IMR-90 (cell line): ENCODE data around the gene ELMO1. TPM values are rescaled to one million over a fixed set of nuclear protein-coding genes. Genes with fewer than 3 reads are reported as not detected.

Experiments used
- ATAC-seq: fragments of 200-7000 bp; cut with Tn5 transposase; 2 replicates; pipeline ENCODE4 v1.9.1; 2020; ENCODE audit warnings: low read depth, mild to moderate bottlenecking, moderate library complexity
- BruUV-seq: library from RNA; stranded (reverse); fragments of 400-500 nt; replicated peaks from 2 replicates; lab custom pipeline; 2021; lab: Mats Ljungman, UMichigan
- CTCF ChIA-PET: fragments of 300-600 bp; formaldehyde crosslinking; extraction: SDS; loops from one replicate; lab custom pipeline; 2021; ENCODE audit warnings: antibody characterized with exemption; lab: Yijun Ruan, JAX
- POLR2A ChIA-PET: fragments of 300-600 bp; sonication (Branson Sonifier 250); formaldehyde crosslinking; loops from one replicate; lab custom pipeline; 2022; ENCODE audit warnings: antibody characterized with exemption; ENCODE audit not compliant: unreplicated experiment; lab: Charles Lee
- DNase-seq: peaks from one replicate; pipeline ENCODE4 v3.0.0; 2013
- H2AFZ ChIP-seq: replicated peaks from 2 replicates; pipeline ENCODE3; 2013; ENCODE audit warnings: low read length, mild to moderate bottlenecking; ENCODE audit not compliant: poor library complexity
- H2AK5ac ChIP-seq: 2 replicates; pipeline ENCODE4 v1.6.1; 2013; ENCODE audit warnings: low read depth, low read length, inconsistent platforms
- H2AK9ac ChIP-seq: replicated peaks from 2 replicates; pipeline ENCODE3; 2013; ENCODE audit warnings: mild to moderate bottlenecking, low read depth, low read length, moderate library complexity; ENCODE audit not compliant: poor library complexity
- H2BK120ac ChIP-seq: 2 replicates; pipeline ENCODE4 v1.6.1; 2013; ENCODE audit warnings: low read depth, low read length, inconsistent platforms
- H2BK15ac ChIP-seq: 3 replicates; pipeline ENCODE4 v1.6.1; 2013; ENCODE audit warnings: low read depth, low read length, inconsistent platforms
- H2BK20ac ChIP-seq: 2 replicates; pipeline ENCODE4 v1.6.1; 2013; ENCODE audit warnings: low read depth, mild to moderate bottlenecking, inconsistent platforms, low read length, moderate library complexity
- H2BK5ac ChIP-seq: 2 replicates; pipeline ENCODE4 v1.6.1; 2013; ENCODE audit warnings: mild to moderate bottlenecking, low read depth, low read length, inconsistent platforms; ENCODE audit not compliant: poor library complexity, severe bottlenecking
- H3K14ac ChIP-seq: replicated peaks from 2 replicates; pipeline ENCODE4 v1.6.1; 2013; ENCODE audit warnings: low read depth, low read length, inconsistent platforms
- H3K18ac ChIP-seq: 2 replicates; pipeline ENCODE4 v1.6.1; 2013; ENCODE audit warnings: low read depth, low read length, control low read depth
- H3K23ac ChIP-seq: 2 replicates; pipeline ENCODE4 v1.6.1; 2013; ENCODE audit warnings: low read depth, low read length, inconsistent platforms
- H3K27ac ChIP-seq: 2 replicates; pipeline ENCODE4 v1.5.1; 2013; ENCODE audit warnings: mild to moderate bottlenecking, control low read depth, low read length; ENCODE audit not compliant: insufficient read depth
- H3K27me3 ChIP-seq: 2 replicates; pipeline ENCODE4 v1.6.1; 2013; ENCODE audit warnings: low read length; ENCODE audit not compliant: control insufficient read depth, insufficient read depth
- H3K36me3 ChIP-seq: 2 replicates; pipeline ENCODE4 v1.6.1; 2013; ENCODE audit warnings: low read length, mixed read lengths; ENCODE audit not compliant: control insufficient read depth, insufficient read depth
- H3K4ac ChIP-seq: 2 replicates; pipeline ENCODE4 v1.6.1; 2013; ENCODE audit warnings: low read depth, low read length, inconsistent platforms
- H3K4me1 ChIP-seq: 2 replicates; pipeline ENCODE4 v1.6.1; 2013; ENCODE audit warnings: low read length, mixed read lengths; ENCODE audit not compliant: control insufficient read depth, insufficient read depth
- H3K4me2 ChIP-seq: 2 replicates; pipeline ENCODE4 v1.6.1; 2013; ENCODE audit warnings: low read depth, mild to moderate bottlenecking, control low read depth, low read length, moderate library complexity
- H3K4me3 ChIP-seq: 2 replicates; pipeline ENCODE4 v1.5.1; 2013; ENCODE audit warnings: low read depth, mild to moderate bottlenecking, control low read depth, low read length, moderate library complexity; ENCODE audit not compliant: insufficient read depth
- H3K56ac ChIP-seq: 2 replicates; pipeline ENCODE4 v1.6.1; 2013; ENCODE audit warnings: low read length, inconsistent platforms; ENCODE audit not compliant: insufficient read depth; ENCODE audit errors: extremely low read depth
- H3K79me1 ChIP-seq, 2 experiments: 2 replicates each; pipeline ENCODE4 v1.6.1; 2013; ENCODE audit warnings: low read length in 2 of 2, inconsistent platforms in 1 of 2, low read depth in 1 of 2
- H3K9ac ChIP-seq: 2 replicates; pipeline ENCODE4 v1.6.1; 2013; ENCODE audit warnings: low read depth, low read length, control low read depth
- H3K9me1 ChIP-seq: 2 replicates; pipeline ENCODE4 v1.6.1; 2013; ENCODE audit warnings: low read length, inconsistent platforms; ENCODE audit not compliant: insufficient read depth
- H3K9me3 ChIP-seq: 2 replicates; pipeline ENCODE4 v1.6.1; 2013; ENCODE audit warnings: low read length; ENCODE audit not compliant: control insufficient read depth, insufficient read depth
- H4K20me1 ChIP-seq: 2 replicates; pipeline ENCODE4 v1.6.1; 2013; ENCODE audit warnings: low read length, inconsistent platforms; ENCODE audit not compliant: insufficient read depth
- H4K5ac ChIP-seq: 2 replicates; pipeline ENCODE4 v1.6.1; 2013; ENCODE audit warnings: mild to moderate bottlenecking, low read depth, low read length, control low read depth
- H4K8ac ChIP-seq, 2 experiments: 2 replicates each; pipeline ENCODE4 v1.6.1; 2013; ENCODE audit warnings: low read depth in 2 of 2, low read length in 2 of 2, control low read depth in 1 of 2, inconsistent platforms in 1 of 2
- H4K91ac ChIP-seq: 2 replicates; pipeline ENCODE4 v1.6.1; 2013; ENCODE audit warnings: low read depth, low read length, inconsistent platforms; ENCODE audit not compliant: insufficient read depth
- CEBPB ChIP-seq: IDR thresholded peaks from 2 replicates; pipeline ENCODE4 v1.6.1; 2012; ENCODE audit warnings: low read depth, low read length, improper control_type of control experiment
- CHD1 ChIP-seq: IDR thresholded peaks from 2 replicates; pipeline ENCODE4 v1.6.1; 2012; ENCODE audit warnings: low read depth, low read length, improper control_type of control experiment
- FOS ChIP-seq: fragments of 150-350 bp; IDR thresholded peaks from 2 replicates; pipeline ENCODE4 v1.6.1; 2016; ENCODE audit warnings: low read depth, low read length
- MAZ ChIP-seq: IDR thresholded peaks from 2 replicates; pipeline ENCODE4 v1.6.1; 2012; ENCODE audit warnings: low read depth, mild to moderate bottlenecking, low read length, improper control_type of control experiment, moderate library complexity, borderline replicate concordance
- MXI1 ChIP-seq: IDR thresholded peaks from 2 replicates; pipeline ENCODE4 v1.6.1; 2012; ENCODE audit warnings: low read depth, mild to moderate bottlenecking, low read length, moderate library complexity, borderline replicate concordance
- RCOR1 ChIP-seq: IDR thresholded peaks from 2 replicates; pipeline ENCODE4 v1.6.1; 2012; ENCODE audit warnings: mild to moderate bottlenecking, low read length, improper control_type of control experiment; ENCODE audit not compliant: insufficient replicate concordance
- RFX5 ChIP-seq: IDR thresholded peaks from 2 replicates; pipeline ENCODE4 v1.8.0; 2012; ENCODE audit warnings: low read depth, mild to moderate bottlenecking, low read length, moderate library complexity
- WGBS, 2 experiments: methylation state at CpG; one replicate each; pipeline versions ENCODE4 v1.1.5 to v1.1.7; 2013; ENCODE audit warnings: missing lambda C conversion rate in 2 of 2; ENCODE audit not compliant: insufficient read length in 1 of 2; ENCODE audit errors: extremely low coverage in 2 of 2; 5-methylcytosine and 5-hydroxymethylcytosine counted together
- dilution Hi-C: fragments of 300-500 bp; cut with HindIII; formaldehyde crosslinking; loops from one replicate; pipeline ENCODE4 v1.14.3; 2018; ENCODE audit warnings: low sequenced_read_pairs; ENCODE audit not compliant: unreplicated experiment
- in situ Hi-C: fragments of 300-500 bp; cut with MboI; formaldehyde crosslinking; loops from 3 replicates; pipeline ENCODE4 v1.14.3; 2019; ENCODE audit warnings: low sequenced_read_pairs, inconsistent platforms, mixed read lengths
- intact Hi-C: fragments of 100-400 bp; cut with micrococcal nuclease; formaldehyde crosslinking; loops from 2 replicates; pipeline ENCODE4 v1.10.0; 2022
- polyA plus RNA-seq, 3 experiments: library from polyadenylated mRNA; depleted of rRNA; stranded (reverse); fragments of >200 nt; gene quantifications; 2 replicates each; pipeline ENCODE4 v1.2.3, GENCODE V29; 2012; ENCODE audit warnings: low replicate concordance in 1 of 3
- total RNA-seq: library from RNA; depleted of rRNA; stranded (reverse); fragments of >200 nt; gene quantifications from 2 replicates; pipeline ENCODE4 v1.2.3, GENCODE V29; 2012
- TF ChIP-seq, protein P1 (sequence below): fragments of 150-350 bp; IDR thresholded peaks from 2 replicates; pipeline ENCODE4 v1.6.1; 2016; ENCODE audit warnings: low read depth, mild to moderate bottlenecking, low read length, moderate library complexity, borderline replicate concordance

The ELMO1 gene
- total and polyA plus RNA-seq, 2 of the 4 experiments (the other 2 are of a cell fraction): 0.03 TPM; not detected in 1

DNA sequence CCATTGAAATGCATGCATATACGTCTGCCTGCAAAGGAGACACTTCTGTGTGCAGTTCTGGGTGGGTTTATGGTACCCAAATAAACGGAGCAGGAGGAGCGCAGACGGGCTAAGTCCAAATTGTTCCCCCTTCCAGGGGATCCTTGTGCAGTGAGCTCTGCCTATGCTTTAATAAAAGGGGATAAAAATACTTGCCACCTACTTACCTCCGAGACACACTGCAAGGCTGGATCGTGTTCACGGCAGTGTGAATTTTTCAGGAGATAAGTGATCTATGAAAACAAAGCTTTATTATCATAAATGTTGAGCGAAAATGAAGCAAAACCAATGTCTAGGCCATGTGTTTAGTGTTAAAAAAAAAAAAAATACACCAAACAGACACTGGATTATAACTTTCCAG is 415.5 kb downstream of the ELMO1 start:
- no peaks in the 10 kb centered on the region for H3K36me3 ChIP-seq
- intact Hi-C loops (loop anchor here (2.0 kb wide), 1 partner anchor 76 kb away; no protein-coding TSS in a partner anchor), dilution Hi-C loops (no loop called here), in situ Hi-C loops (no loop called here)
- peak overlapping the region; percentile 73; the same call in 1 of the 2 replicates for H3K14ac ChIP-seq
- H2BK15ac ChIP-seq: peak overlapping the region; percentile 90; the same call in 2 of the 3 replicates
- H3K9ac ChIP-seq: no peak overlapping the region
- H3K56ac ChIP-seq: no peak overlapping the region
- H3K9me3 ChIP-seq: 0 out of 2 replicates have a peak, but pooled peaks cover 2% of the 10 kb centered on the region
- no peak overlapping the region for H2AK9ac ChIP-seq
- no CpG with 5 or more reads among the region's 8 CpGs for WGBS, 2 experiments
- H4K8ac ChIP-seq: peak overlapping the region; percentile 25 to 36; a peak in 2 of 4 replicates
- H4K5ac ChIP-seq: no peak overlapping the region
- H3K27me3 ChIP-seq: no peaks in the 10 kb centered on the region
- H2BK120ac ChIP-seq: peak overlapping the region; percentile 91
- no peaks in the 10 kb centered on the region for H3K79me1 ChIP-seq
- ATAC-seq (no peak), DNase-seq (no peak)
- no peak overlapping the region for H3K23ac ChIP-seq
- ChIA-PET POLR2A (no interaction called here), CTCF (interaction anchor here (0.7 kb wide), 1 partner anchor 149 kb away, joined by 3 read pairs; no protein-coding TSS in a partner anchor)
- peaks cover 4% of the 10 kb centered on the region; the same call in 1 of the 2 replicates for H3K9me1 ChIP-seq
- H2AK5ac ChIP-seq: peak overlapping the region; percentile 57; the same call in 1 of the 2 replicates
- H3K4me1 ChIP-seq: peaks cover 13% of the 10 kb centered on the region
- H2BK5ac ChIP-seq: peak overlapping the region; percentile 78
- no TSS peak for BruUV-seq
- peak overlapping the region; percentile 29; the same call in 1 of the 2 replicates for H3K27ac ChIP-seq
- no peak overlapping the region for H3K4me3 ChIP-seq
- H4K91ac ChIP-seq: peak overlapping the region; percentile 45
- H3K4ac ChIP-seq: peak overlapping the region; percentile 65
- H4K20me1 ChIP-seq: no peaks in the 10 kb centered on the region
- TF ChIP-seq, protein P1, sequence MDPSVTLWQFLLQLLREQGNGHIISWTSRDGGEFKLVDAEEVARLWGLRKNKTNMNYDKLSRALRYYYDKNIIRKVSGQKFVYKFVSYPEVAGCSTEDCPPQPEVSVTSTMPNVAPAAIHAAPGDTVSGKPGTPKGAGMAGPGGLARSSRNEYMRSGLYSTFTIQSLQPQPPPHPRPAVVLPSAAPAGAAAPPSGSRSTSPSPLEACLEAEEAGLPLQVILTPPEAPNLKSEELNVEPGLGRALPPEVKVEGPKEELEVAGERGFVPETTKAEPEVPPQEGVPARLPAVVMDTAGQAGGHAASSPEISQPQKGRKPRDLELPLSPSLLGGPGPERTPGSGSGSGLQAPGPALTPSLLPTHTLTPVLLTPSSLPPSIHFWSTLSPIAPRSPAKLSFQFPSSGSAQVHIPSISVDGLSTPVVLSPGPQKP: no peak
- TF ChIP-seq RCOR1: no peak
- TF ChIP-seq CHD1: no peak
- no peak for TF ChIP-seq MXI1
- TF ChIP-seq CEBPB: no peak
- TF ChIP-seq FOS: no peak
- no peak for TF ChIP-seq RFX5
- TF ChIP-seq MAZ: no peak
- H3K18ac ChIP-seq: peak overlapping the region; percentile 50; the same call in 1 of the 2 replicates
- H3K4me2 ChIP-seq: no peak overlapping the region
- no peak overlapping the region for H2AFZ ChIP-seq
- peak overlapping the region; percentile 73 for H2BK20ac ChIP-seq
